K562 (cell line): ENCODE measurements around the gene IL20. TPM values are rescaled to one million over a fixed set of nuclear protein-coding genes. Genes with fewer than 3 reads are reported as not detected.
A peak's percentile ranks its signal among the peaks of the same experiment; 100 is the strongest.

Experiments used
- CBX1 ChIP-seq: sonication (generic); IDR thresholded peaks from 2 replicates; pipeline ENCODE4 v1.6.1; 2016; ENCODE audit warnings: antibody characterized with exemption, low read depth, mild to moderate bottlenecking
- CBX3 ChIP-seq, 2 experiments: IDR thresholded peaks; 1 replicate in 1 of 2; 2 replicates in 1 of 2; pipeline ENCODE4 v1.6.1; 2012; ENCODE audit warnings: inconsistent platforms in 2 of 2, low read length in 2 of 2, borderline replicate concordance in 1 of 2, control low read depth in 1 of 2
- CBX5 ChIP-seq: IDR thresholded peaks from 2 replicates; pipeline ENCODE4 v1.6.1; 2014; ENCODE audit warnings: low read depth, borderline replicate concordance
- CREB3L1 ChIP-seq: fragments of 450-650 bp; IDR thresholded peaks from 2 replicates; pipeline ENCODE4 v1.6.1; 2014; ENCODE audit warnings: low read depth, mild to moderate bottlenecking, moderate library complexity, borderline replicate concordance
- EHMT2 ChIP-seq: fragments of 450-650 bp; IDR thresholded peaks from 2 replicates; pipeline ENCODE4 v1.6.1; 2018; ENCODE audit warnings: antibody characterized with exemption
- PHF8 ChIP-seq: fragments of 200-600 bp; sonication (generic); IDR thresholded peaks from 2 replicates; pipeline ENCODE4 v1.6.1; 2012; ENCODE audit warnings: mixed run types, mild to moderate bottlenecking, inconsistent platforms, low read length, moderate library complexity, borderline replicate concordance
- PYGO2 ChIP-seq: fragments of 450-650 bp; IDR thresholded peaks from 2 replicates; pipeline ENCODE4 v1.6.1; 2016; ENCODE audit warnings: mild to moderate bottlenecking, missing genetic modification characterization, moderate library complexity, missing compliant biosample characterization
- TRIM28 ChIP-seq: fragments of 450-650 bp; IDR thresholded peaks from 2 replicates; pipeline ENCODE4 v1.6.1; 2017
- ZNF280B ChIP-seq: fragments of 250-450 bp; sonication (Bioruptor Pico); IDR thresholded peaks from 2 replicates; pipeline ENCODE4 v1.5.1; 2021; ENCODE audit warnings: mild to moderate bottlenecking
- ZNF696 ChIP-seq: fragments of 250-450 bp; sonication (Bioruptor Pico); conservative IDR thresholded peaks from 2 replicates; pipeline ENCODE4 v1.4.0; 2020; ENCODE audit warnings: mild to moderate bottlenecking, moderate library complexity
- polyA plus RNA-seq, 8 experiments: library from polyadenylated mRNA; depleted of rRNA in 4 of 8; stranded (reverse) in 5 of 8; unstranded in 3 of 8; fragments of >200 nt; fragmentation: Nextera tagmentation in 2 of 8; fragmentation: Illumina TruSeq in 1 of 8; extraction: Ambion mirVana in 2 of 8; extraction: Trizol in 1 of 8; gene quantifications; 2 replicates each; pipeline versions ENCODE4 v1.2.1 to v1.2.3, GENCODE V29; 2011 to 2014; ENCODE audit warnings: inconsistent platforms in 1 of 8, missing spikeins in 1 of 8
- total RNA-seq, 7 experiments: library from RNA; depleted of rRNA in 6 of 7; stranded (reverse); fragments of >200 nt in 6 of 7; fragmentation: Illumina TruSeq in 2 of 7; extraction: Trizol in 2 of 7; gene quantifications; 2 replicates each; pipeline versions ENCODE4 v1.2.1 to v1.2.3, GENCODE V29; 2011 to 2021; ENCODE audit warnings: low replicate concordance in 1 of 7
- TF ChIP-seq, protein P1 (sequence below), 2 experiments: fragments of 450-650 bp in 1 of 2; sonication (generic) in 1 of 2; formaldehyde crosslinking in 1 of 2; IDR thresholded peaks; 2 replicates each; pipeline versions ENCODE4 v1.7.1 to v1.9.0; 2016 to 2022; ENCODE audit warnings: inconsistent platforms in 1 of 2, mild to moderate bottlenecking in 1 of 2, missing genetic modification reagents in 1 of 2
- TF ChIP-seq, protein P2 (sequence below), 3 experiments: IDR thresholded peaks in 2 of 3; conservative IDR thresholded peaks in 1 of 3; 2 replicates each; pipeline ENCODE4 v1.5.1; 2011 to 2012; ENCODE audit warnings: low read length in 3 of 3, mild to moderate bottlenecking in 3 of 3, control low read depth in 2 of 3, improper control_type of control experiment in 1 of 3, inconsistent platforms in 1 of 3, low read depth in 1 of 3, mixed read lengths in 1 of 3, moderate library complexity in 1 of 3; ENCODE audit not compliant: insufficient read depth in 2 of 3

Gene IL20
- total and polyA plus RNA-seq, 9 of the 15 experiments (the other 6 are each of a cell fraction or from before 2014, with no cell fraction given), result not detected

DNA sequence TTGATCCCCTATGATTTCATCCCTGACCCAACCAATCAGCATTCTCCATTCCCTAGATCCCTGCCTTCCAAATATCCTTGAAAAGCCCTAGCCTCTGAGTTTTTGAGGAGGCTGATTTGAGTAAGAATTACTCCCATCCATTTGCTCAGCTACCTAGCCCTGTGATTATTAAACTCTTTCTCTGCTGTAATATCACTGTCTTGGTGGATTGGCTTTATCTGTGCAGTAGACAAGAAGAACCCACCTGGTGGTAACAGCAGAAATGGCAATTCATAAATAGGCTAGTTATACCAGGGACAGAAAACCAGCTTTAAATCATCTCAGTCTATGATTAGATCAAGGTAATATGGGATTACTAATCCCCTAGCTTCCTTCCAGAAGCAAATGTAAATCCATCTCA lies 13.0 kb downstream of the IL20 start (continued):
- TF ChIP-seq, protein P1, sequence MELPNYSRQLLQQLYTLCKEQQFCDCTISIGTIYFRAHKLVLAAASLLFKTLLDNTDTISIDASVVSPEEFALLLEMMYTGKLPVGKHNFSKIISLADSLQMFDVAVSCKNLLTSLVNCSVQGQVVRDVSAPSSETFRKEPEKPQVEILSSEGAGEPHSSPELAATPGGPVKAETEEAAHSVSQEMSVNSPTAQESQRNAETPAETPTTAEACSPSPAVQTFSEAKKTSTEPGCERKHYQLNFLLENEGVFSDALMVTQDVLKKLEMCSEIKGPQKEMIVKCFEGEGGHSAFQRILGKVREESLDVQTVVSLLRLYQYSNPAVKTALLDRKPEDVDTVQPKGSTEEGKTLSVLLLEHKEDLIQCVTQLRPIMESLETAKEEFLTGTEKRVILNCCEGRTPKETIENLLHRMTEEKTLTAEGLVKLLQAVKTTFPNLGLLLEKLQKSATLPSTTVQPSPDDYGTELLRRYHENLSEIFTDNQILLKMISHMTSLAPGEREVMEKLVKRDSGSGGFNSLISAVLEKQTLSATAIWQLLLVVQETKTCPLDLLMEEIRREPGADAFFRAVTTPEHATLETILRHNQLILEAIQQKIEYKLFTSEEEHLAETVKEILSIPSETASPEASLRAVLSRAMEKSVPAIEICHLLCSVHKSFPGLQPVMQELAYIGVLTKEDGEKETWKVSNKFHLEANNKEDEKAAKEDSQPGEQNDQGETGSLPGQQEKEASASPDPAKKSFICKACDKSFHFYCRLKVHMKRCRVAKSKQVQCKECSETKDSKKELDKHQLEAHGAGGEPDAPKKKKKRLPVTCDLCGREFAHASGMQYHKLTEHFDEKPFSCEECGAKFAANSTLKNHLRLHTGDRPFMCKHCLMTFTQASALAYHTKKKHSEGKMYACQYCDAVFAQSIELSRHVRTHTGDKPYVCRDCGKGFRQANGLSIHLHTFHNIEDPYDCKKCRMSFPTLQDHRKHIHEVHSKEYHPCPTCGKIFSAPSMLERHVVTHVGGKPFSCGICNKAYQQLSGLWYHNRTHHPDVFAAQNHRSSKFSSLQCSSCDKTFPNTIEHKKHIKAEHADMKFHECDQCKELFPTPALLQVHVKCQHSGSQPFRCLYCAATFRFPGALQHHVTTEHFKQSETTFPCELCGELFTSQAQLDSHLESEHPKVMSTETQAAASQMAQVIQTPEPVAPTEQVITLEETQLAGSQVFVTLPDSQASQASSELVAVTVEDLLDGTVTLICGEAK (IDR thresholded peaks at IDR 0.05), result no peak
- TF ChIP-seq, protein P1 (CRISPR knock-in tag; IDR thresholded peaks at IDR 0.05), result no peak
- TF ChIP-seq ZNF280B (CRISPR knock-in tag) (0 out of 2 replicates have a peak, but pooled peaks have one; percentile 78), CBX3 (IDR thresholded peaks at IDR 0.05; ENCODE audit: borderline replicate concordance in 1 of 2, low read length in 2 of 2) (peak in 1 of 2 experiments; percentile 100; a peak in 2 of 3 replicates), ZNF696 (CRISPR knock-in tag) (no peak), PYGO2 (tag) (no peak), TRIM28 (peak; percentile 99), EHMT2 (0 out of 2 replicates have a peak, but pooled peaks have one; percentile 23), CREB3L1 (no peak), CBX1 (peak; percentile 79; the same call in 1 of the 2 replicates), PHF8 (no peak), CBX5 (peak; percentile 99)
- TF ChIP-seq, protein P2, sequence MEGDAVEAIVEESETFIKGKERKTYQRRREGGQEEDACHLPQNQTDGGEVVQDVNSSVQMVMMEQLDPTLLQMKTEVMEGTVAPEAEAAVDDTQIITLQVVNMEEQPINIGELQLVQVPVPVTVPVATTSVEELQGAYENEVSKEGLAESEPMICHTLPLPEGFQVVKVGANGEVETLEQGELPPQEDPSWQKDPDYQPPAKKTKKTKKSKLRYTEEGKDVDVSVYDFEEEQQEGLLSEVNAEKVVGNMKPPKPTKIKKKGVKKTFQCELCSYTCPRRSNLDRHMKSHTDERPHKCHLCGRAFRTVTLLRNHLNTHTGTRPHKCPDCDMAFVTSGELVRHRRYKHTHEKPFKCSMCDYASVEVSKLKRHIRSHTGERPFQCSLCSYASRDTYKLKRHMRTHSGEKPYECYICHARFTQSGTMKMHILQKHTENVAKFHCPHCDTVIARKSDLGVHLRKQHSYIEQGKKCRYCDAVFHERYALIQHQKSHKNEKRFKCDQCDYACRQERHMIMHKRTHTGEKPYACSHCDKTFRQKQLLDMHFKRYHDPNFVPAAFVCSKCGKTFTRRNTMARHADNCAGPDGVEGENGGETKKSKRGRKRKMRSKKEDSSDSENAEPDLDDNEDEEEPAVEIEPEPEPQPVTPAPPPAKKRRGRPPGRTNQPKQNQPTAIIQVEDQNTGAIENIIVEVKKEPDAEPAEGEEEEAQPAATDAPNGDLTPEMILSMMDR (IDR thresholded peaks at IDR 0.05 in 2 of 3, conservative IDR thresholded peaks at IDR 0.05 in 1 of 3; ENCODE audit: insufficient read depth in 2 of 3, low read depth in 1 of 3, low read length in 3 of 3), result peak; percentile 52 to 57 (median 54); a peak in 5 of 6 replicates
- TF ChIP-seq, all 486 proteins: peak for 12
